SK-N-SH treated with all-trans-retinoic acid at 6 μM for 48 hours (cell line): ENCODE results near the gene SH3TC2.

Experiments
- ATAC-seq: fragments of 200-7000 bp; cut with Tn5 transposase; 3 replicates; pipeline ENCODE4 v1.9.1; 2020; ENCODE audit warnings: mild to moderate bottlenecking, moderate library complexity
- ARNTL ChIP-seq: fragments of 450-650 bp; formaldehyde crosslinking; IDR thresholded peaks from 2 replicates; pipeline ENCODE4 v1.5.0; 2020; ENCODE audit warnings: low read depth, mild to moderate bottlenecking, moderate library complexity, borderline replicate concordance
- BACH2 ChIP-seq: fragments of 250-450 bp; sonication (Bioruptor Pico); IDR thresholded peaks from 2 replicates; pipeline ENCODE4 v1.9.0; 2021; ENCODE audit warnings: mild to moderate bottlenecking, borderline replicate concordance
- CREB5 ChIP-seq: fragments of 250-450 bp; sonication (Bioruptor Pico); IDR thresholded peaks from 2 replicates; pipeline ENCODE4 v1.5.1; 2020; ENCODE audit warnings: low read depth, mild to moderate bottlenecking, moderate library complexity
- CSDC2 ChIP-seq: fragments of 250-450 bp; sonication (Bioruptor Pico); IDR thresholded peaks from 2 replicates; pipeline ENCODE4 v1.5.0; 2020; ENCODE audit warnings: mild to moderate bottlenecking, moderate library complexity
- CSRNP3 ChIP-seq: fragments of 250-450 bp; sonication (Bioruptor Pico); IDR thresholded peaks from 2 replicates; pipeline ENCODE4 v1.5.1; 2021; ENCODE audit warnings: mild to moderate bottlenecking, moderate library complexity
- ESRRG ChIP-seq: fragments of 250-450 bp; sonication (Bioruptor Pico); IDR thresholded peaks from 2 replicates; pipeline ENCODE4 v1.6.1; 2021; ENCODE audit warnings: mild to moderate bottlenecking
- GLIS3 ChIP-seq: fragments of 250-450 bp; sonication (Bioruptor Pico); IDR thresholded peaks from 2 replicates; pipeline ENCODE4 v1.5.0; 2020; ENCODE audit warnings: mild to moderate bottlenecking, moderate library complexity
- ISL1 ChIP-seq: fragments of 250-450 bp; sonication (Bioruptor Pico); IDR thresholded peaks from 2 replicates; pipeline ENCODE4 v2.1.2; 2022; ENCODE audit warnings: mild to moderate bottlenecking, moderate library complexity
- OSR1 ChIP-seq: fragments of 250-450 bp; sonication (Bioruptor Pico); IDR thresholded peaks from 2 replicates; pipeline ENCODE4 v1.8.0; 2022; ENCODE audit warnings: moderate library complexity, mild to moderate bottlenecking, inconsistent platforms
- PATZ1 ChIP-seq: fragments of 250-450 bp; sonication (Bioruptor Pico); IDR thresholded peaks from 2 replicates; pipeline ENCODE4 v1.8.0; 2020; ENCODE audit warnings: mild to moderate bottlenecking, moderate library complexity, borderline replicate concordance
- POU6F1 ChIP-seq: fragments of 250-450 bp; sonication (Bioruptor Pico); IDR thresholded peaks from 2 replicates; pipeline ENCODE4 v1.8.0; 2021; ENCODE audit warnings: low read depth, mild to moderate bottlenecking, moderate library complexity, borderline replicate concordance
- PPARA ChIP-seq: fragments of 250-450 bp; sonication (Bioruptor Pico); IDR thresholded peaks from 2 replicates; pipeline ENCODE4 v1.5.0; 2020; ENCODE audit warnings: mild to moderate bottlenecking, borderline replicate concordance
- RARB ChIP-seq: fragments of 250-450 bp; sonication (Bioruptor Pico); IDR thresholded peaks from 2 replicates; pipeline ENCODE4 v1.8.0; 2021; ENCODE audit warnings: mild to moderate bottlenecking, moderate library complexity
- SNAI2 ChIP-seq: fragments of 250-450 bp; sonication (Bioruptor Pico); IDR thresholded peaks from 2 replicates; pipeline ENCODE4 v1.5.0; 2020; ENCODE audit warnings: mild to moderate bottlenecking, moderate library complexity
- TCF4 ChIP-seq: fragments of 250-450 bp; sonication (Bioruptor Pico); IDR thresholded peaks from 2 replicates; pipeline ENCODE4 v1.8.0; 2021; ENCODE audit warnings: mild to moderate bottlenecking, moderate library complexity, borderline replicate concordance
- TOX ChIP-seq: fragments of 250-450 bp; sonication (Bioruptor Pico); IDR thresholded peaks from 2 replicates; pipeline ENCODE4 v1.8.0; 2021; ENCODE audit warnings: mild to moderate bottlenecking, moderate library complexity, borderline replicate concordance
- TSHZ2 ChIP-seq: fragments of 250-450 bp; sonication (Bioruptor Pico); IDR thresholded peaks from 2 replicates; pipeline ENCODE4 v1.5.0; 2020; ENCODE audit warnings: mild to moderate bottlenecking, moderate library complexity
- ZC3H10 ChIP-seq: fragments of 250-450 bp; sonication (Bioruptor Pico); IDR thresholded peaks from 2 replicates; pipeline ENCODE4 v1.5.1; 2021; ENCODE audit warnings: mild to moderate bottlenecking, moderate library complexity
- ZFP30 ChIP-seq: fragments of 450-650 bp; formaldehyde crosslinking; IDR thresholded peaks from 2 replicates; pipeline ENCODE4 v1.5.0; 2022; ENCODE audit warnings: mild to moderate bottlenecking, moderate library complexity
- ZNF70 ChIP-seq: fragments of 450-650 bp; formaldehyde crosslinking; IDR thresholded peaks from 2 replicates; pipeline ENCODE4 v1.5.0; 2020; ENCODE audit warnings: mild to moderate bottlenecking, moderate library complexity
- ZNF8 ChIP-seq: fragments of 450-650 bp; formaldehyde crosslinking; IDR thresholded peaks from 2 replicates; pipeline ENCODE4 v1.5.0; 2020; ENCODE audit warnings: mild to moderate bottlenecking, moderate library complexity

The SH3TC2 gene

GRCh38 chr5:149094996-149095395 lies 32.1 kb upstream of the SH3TC2 start:
- TF ChIP-seq RARB (CRISPR knock-in tag) (no peak), BACH2 (CRISPR knock-in tag) (no peak)
- ATAC-seq, result no peak

GRCh38 chr5:149093625-149094024 lies 30.8 kb upstream of the SH3TC2 start:
- no peak for ATAC-seq
- TF ChIP-seq GLIS3 (CRISPR knock-in tag) (no peak), BACH2 (CRISPR knock-in tag) (no peak), ZNF8 (no peak), SNAI2 (CRISPR knock-in tag) (no peak), OSR1 (no peak), CSRNP3 (CRISPR knock-in tag) (no peak), PPARA (CRISPR knock-in tag) (no peak), TOX (CRISPR knock-in tag) (no peak), ZFP30 (CRISPR knock-in tag) (no peak), ESRRG (CRISPR knock-in tag) (no peak), ZNF70 (CRISPR knock-in tag) (no peak), ZC3H10 (CRISPR knock-in tag) (no peak), ARNTL (CRISPR knock-in tag) (no peak), POU6F1 (CRISPR knock-in tag) (no peak), TSHZ2 (CRISPR knock-in tag) (no peak), PATZ1 (CRISPR knock-in tag) (no peak), CREB5 (CRISPR knock-in tag) (no peak), ISL1 (CRISPR knock-in tag) (no peak), TCF4 (CRISPR knock-in tag) (no peak)
- TF ChIP-seq, all 23 proteins: peak for 0

GRCh38 chr5:149089796-149090195 lies 26.9 kb upstream of the SH3TC2 start:
- TF ChIP-seq OSR1, result no peak
- TF ChIP-seq TCF4 (CRISPR knock-in tag), result no peak
- TF ChIP-seq, all 23 proteins: peak for 0
- no peak for ATAC-seq

GRCh38 chr5:149088686-149089085 lies 25.8 kb upstream of the SH3TC2 start:
- ATAC-seq, result no peak
- TF ChIP-seq OSR1 (no peak), PATZ1 (CRISPR knock-in tag) (no peak), SNAI2 (CRISPR knock-in tag) (no peak), ZNF70 (CRISPR knock-in tag) (no peak), ARNTL (CRISPR knock-in tag) (no peak), BACH2 (CRISPR knock-in tag) (no peak), ZFP30 (CRISPR knock-in tag) (no peak), ZNF8 (no peak), ISL1 (CRISPR knock-in tag) (no peak), ESRRG (CRISPR knock-in tag) (no peak), ZC3H10 (CRISPR knock-in tag) (no peak), POU6F1 (CRISPR knock-in tag) (no peak), CSRNP3 (CRISPR knock-in tag) (no peak), CSDC2 (CRISPR knock-in tag) (no peak)
